HG03039 (cell line): ENCODE results near the gene TRIM22.
"Not testable (repeated sequence)": the region's sequence is repeated elsewhere in the genome, so short reads cannot be mapped to it uniquely, and the experiment has no call there.

Source experiments
- ATAC-seq: cut with Tn5 transposase; IDR thresholded peaks from one replicate; pipeline ENCODE4 v1.9.1; 2021; ENCODE audit warnings: mild to moderate bottlenecking, moderate library complexity; ENCODE audit not compliant: unreplicated experiment

TRIM22 gene

GRCh38 chr11:5689551-5689983, at the start of gene TRIM22:
Gene TRIM22, plus strand, starts transcription at chr11:5689790. Its CDS starts 6,443 bp downstream, at chr11:5696233.
- peak; percentile 64 for ATAC-seq

GRCh38 chr11:5639953-5640352, 49.6 kb upstream of the TRIM22 start:
- ATAC-seq = no peak

GRCh38 chr11:5643585-5643984, 46.0 kb upstream of the TRIM22 start:
- ATAC-seq = no peak

GRCh38 chr11:5646139-5646538, 43.5 kb upstream of the TRIM22 start:
- no peak for ATAC-seq

- no peak for ATAC-seq
Observed at GRCh38 chr11:5655474-5655873, 34.1 kb upstream of the TRIM22 start.

GRCh38 chr11:5656956-5657355, 32.6 kb upstream of the TRIM22 start:
- ATAC-seq = not testable (repeated sequence)

GRCh38 chr11:5658318-5658717, 31.3 kb upstream of the TRIM22 start:
- no peak for ATAC-seq

GRCh38 chr11:5663511-5663910, 26.1 kb upstream of the TRIM22 start:
- ATAC-seq = no peak

- ATAC-seq = no peak
Observed at GRCh38 chr11:5665051-5665570, 24.5 kb upstream of the TRIM22 start.

GRCh38 chr11:5665746-5666401, 23.7 kb upstream of the TRIM22 start:
- no peak for ATAC-seq

- ATAC-seq = no peak
Observed at GRCh38 chr11:5666402-5666793, 23.2 kb upstream of the TRIM22 start.

GRCh38 chr11:5671831-5672230, 17.8 kb upstream of the TRIM22 start:
- no peak for ATAC-seq

- no peak for ATAC-seq
Observed at GRCh38 chr11:5674391-5674790, 15.2 kb upstream of the TRIM22 start.

GRCh38 chr11:5679811-5680210, 9.8 kb upstream of the TRIM22 start:
- ATAC-seq = no peak

GRCh38 chr11:5682890-5683441, 6.6 kb upstream of the TRIM22 start:
- not testable (repeated sequence) for ATAC-seq

GRCh38 chr11:5683620-5684019, 6.0 kb upstream of the TRIM22 start:
- not testable (repeated sequence) for ATAC-seq

- peak; percentile 9 for ATAC-seq
Observed at GRCh38 chr11:5684036-5684645, 5.4 kb upstream of the TRIM22 start.

- peak; percentile 75 for ATAC-seq
Observed at GRCh38 chr11:5684646-5685362, 4.8 kb upstream of the TRIM22 start, which contains the start of gene TRIM5. Gene TRIM5, minus strand, starts transcription at chr11:5685074. Its CDS starts 4,897 bp downstream, at chr11:5680177.

- no peak for ATAC-seq
Observed at GRCh38 chr11:5686426-5686825, 3.2 kb upstream of the TRIM22 start.

- no peak for ATAC-seq
Observed at GRCh38 chr11:5688482-5688881, 1.1 kb upstream of the TRIM22 start.

GRCh38 chr11:5690216-5690615, 626 bp downstream of the TRIM22 start:
- ATAC-seq = no peak
